GM19193 (cell line): ENCODE data around the gene MVD.

ENCODE experiments used
- POLR2A ChIP-seq: IDR thresholded peaks from 4 replicates; pipeline ENCODE4 v1.6.1; 2011; ENCODE audit not compliant: insufficient read depth, insufficient read length; ENCODE audit errors: extremely low read depth

MVD gene

DNA sequence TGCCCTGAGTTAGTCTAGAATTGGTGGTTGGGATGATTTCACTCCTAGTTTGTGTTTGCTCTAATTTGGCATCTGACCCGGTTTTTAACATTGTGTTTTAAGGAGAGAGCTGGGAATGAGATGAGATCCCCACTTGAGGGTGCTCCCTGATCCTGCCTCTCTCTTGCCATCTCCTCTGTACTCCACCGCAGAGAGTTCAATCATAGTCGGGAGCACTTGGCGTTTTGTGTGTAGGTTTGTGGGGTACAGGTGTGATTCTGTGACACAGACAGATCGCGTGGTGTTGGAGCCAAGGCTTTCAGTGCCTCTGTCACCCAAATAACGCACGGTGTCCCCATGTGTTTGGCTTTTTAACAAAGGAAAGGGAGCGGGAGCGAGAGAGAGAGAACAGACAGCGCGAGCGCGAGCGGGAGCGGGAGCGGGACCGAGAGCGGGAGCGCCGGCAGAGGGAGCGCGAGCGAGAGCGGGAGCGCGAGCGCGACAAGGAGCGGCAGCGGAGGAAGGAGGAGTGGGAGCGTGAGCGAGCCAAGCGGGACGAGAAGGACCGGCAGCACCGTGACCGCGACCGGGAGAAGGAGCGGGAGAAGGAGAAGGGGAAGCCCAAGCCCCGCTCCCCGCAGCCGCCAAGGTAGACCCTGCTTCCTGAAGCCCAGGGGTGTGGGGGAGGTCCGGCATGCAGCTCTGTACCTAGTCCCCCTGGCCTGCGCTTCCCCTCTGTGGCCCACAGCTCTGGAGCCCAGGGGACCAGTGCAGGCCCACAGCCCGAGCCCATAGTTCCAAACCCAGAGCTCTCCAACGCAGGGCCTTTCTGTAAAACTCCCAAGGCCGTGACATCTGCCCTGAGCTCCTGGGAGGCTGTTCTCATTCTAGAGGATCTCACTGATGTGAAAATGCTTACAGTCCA, 51.7 kb downstream of the MVD start:
- TF ChIP-seq POLR2A: no peak

DNA sequence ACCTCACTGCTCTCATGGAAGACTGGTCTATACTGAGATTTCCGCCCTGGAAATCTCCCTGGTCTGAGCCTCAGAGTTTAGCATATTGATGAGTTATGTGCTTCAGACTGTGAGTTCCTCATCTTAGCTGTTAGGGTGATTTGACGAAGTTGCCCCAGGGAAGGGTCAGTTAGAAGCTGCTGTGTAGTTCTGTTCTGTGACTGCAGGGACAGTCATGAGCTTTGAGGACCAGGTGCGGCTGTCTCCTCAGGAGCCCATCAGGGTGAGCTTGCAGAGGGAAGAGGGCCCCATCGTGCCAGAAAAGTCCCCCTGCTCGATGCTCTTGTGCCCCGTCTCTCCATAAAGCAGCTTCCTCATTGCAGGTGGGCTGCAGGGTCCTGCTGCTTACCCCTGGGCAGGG, 52.8 kb downstream of the MVD start:
- TF ChIP-seq POLR2A: no peak

DNA sequence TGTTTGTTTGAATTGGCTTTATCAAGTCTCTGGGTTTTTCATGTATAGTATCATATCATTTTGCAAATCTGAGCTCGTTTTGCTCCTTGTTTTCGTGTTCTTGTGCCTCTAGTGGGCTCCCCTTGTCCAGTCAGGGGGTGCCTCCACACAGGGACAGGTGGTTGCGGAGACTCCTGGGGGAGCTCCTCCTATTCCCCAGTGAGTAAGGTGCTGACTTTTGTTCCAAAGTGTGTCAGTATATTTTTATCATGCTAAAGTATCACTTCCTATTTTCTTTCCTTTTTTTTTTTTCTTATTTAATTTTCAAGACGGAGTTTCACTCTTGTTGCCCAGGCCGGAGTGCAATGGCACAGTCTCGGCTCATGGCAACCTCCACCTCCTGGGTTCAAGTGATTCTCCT, 54.8 kb downstream of the MVD start:
- no peak for TF ChIP-seq POLR2A

DNA sequence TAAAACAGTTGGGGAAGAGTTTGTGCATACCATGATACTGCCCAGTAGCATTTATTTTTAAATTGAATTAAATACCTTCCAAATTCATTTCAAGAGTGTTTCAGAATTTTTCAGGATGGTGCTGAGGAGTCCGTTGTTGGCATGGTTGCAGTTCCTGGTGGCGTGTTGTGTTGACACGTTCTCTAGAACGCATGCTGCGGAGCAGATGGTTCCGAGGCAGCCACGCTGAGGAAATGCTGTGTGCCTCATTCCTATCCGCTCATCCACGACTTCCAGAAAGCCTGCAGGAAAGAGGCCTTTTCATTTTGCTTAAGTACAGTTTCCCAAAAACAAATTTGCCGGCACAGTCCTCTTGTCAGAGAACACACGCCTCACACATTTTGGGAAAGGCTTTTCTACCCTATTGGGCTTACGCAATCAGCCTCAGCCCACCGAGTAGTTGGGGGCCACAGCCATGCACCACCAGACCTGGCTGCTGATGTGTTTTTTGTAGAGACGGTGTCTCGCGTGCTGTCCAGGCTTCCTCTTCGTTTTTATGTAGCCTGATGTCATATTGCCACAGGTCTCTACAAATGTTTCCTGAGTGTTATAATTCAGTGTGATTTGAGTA, 56.6 kb downstream of the MVD start:
- TF ChIP-seq POLR2A: no peak

DNA sequence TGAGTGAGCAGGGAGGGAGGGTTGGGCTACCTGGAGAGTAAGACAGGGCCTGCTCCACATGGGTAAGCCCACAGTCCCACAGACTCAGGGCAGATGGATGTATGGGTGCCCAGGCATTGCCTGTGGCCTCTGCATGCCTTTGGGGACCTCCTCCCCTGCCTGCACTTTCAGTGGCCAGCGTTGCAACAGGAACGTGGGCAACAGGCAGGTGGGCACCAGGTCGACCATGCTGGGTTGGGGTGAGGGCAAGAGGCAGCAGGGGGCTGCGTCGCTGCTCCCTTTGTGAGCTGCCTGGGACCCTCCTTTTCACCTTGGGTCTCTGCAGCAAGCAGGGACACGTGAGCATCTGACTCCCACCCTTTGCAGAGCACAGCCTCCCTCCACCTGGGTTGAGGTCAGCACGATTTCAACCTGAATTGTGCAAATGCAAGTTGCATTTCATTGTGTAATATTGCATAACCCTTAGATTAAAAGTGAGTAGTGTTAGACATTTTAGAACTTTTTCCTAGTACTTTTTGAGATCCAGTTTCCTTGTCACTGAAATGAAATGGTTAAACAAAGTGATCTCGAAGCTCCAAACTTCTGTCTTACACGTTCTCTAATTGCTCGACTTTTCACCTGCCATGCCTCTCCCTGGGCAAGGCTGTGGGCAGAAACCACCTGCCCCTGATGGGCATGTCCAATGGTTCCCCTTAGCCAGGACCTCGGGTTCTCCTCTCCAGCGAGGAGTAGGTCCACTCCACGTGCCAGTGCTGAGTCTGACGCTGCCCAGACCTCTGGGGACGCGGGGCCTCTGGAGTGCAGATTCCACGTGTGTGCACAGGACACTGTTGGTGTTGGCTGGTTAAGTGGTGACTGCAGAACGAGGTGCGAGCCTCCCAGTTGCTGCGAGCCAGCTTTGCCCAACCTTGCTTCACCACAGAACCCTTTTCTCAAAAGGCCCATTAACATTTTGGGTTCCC, 57.4 kb downstream of the MVD start:
- TF ChIP-seq POLR2A: no peak

DNA sequence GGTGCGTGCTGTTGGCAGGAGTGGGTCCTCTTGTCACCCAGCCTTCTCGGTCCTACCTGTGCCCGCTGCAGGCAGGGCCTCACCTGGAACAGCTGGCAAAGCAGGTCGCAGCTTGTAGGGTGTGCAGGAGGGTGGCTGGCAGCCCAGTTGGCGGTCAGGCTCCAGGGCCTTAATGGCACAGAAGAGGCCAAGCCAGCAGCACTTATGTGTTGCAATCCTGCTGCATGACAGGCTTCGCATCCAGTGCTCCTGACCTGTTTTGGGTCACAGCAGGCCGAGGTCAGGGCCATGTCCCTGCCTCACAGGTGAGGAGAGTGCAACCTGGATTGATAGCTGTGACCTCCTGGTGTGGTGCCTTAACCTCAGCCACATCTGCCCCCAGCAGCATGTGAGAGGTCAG, 60.8 kb downstream of the MVD start:
- TF ChIP-seq POLR2A: no peak
